ENCODE measurements around the gene TMEM44.

Gene TMEM44

DNA sequence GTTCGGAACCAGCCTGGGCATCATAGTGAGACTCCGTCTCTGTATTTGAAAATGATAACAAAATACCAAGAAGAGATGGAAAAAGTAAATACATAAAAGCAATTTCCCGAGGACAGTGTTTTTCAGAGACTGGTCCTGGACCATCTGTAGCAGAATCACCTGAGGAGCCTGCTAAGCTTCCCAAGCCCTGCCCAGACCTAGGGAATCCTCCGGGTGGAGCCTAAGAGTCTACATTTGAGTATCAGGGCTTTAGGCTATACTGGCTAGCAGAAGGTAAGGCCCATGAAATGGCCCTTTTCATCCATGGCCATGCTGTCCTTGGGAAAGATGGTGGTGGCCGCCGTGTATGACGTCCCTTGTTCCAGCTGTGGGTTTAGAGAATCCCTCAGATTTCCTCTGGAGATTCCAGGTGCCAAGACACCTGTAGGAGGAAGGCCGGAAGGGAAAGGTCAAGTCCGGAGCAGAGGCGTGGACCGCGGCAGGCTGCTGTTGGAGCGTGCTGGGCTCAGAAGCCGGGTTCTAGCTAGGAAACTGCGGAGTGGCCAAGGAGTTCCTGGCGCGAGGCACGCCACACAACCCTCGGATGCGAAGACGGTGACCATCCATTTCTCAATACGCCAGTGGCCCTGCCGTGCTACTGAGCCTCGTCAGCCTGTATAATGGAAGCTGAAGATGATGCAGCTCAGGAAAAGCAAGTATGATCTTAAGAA lies 50.9 kb downstream of the TMEM44 start:
- in situ Hi-C loops (cut with HindIII; ENCODE audit: low sequenced_read_pairs), result no loop called here
- no peak overlapping the region for H3K4me3 ChIP-seq (ENCODE audit: low read depth, low read length)
- TF ChIP-seq, protein P1, sequence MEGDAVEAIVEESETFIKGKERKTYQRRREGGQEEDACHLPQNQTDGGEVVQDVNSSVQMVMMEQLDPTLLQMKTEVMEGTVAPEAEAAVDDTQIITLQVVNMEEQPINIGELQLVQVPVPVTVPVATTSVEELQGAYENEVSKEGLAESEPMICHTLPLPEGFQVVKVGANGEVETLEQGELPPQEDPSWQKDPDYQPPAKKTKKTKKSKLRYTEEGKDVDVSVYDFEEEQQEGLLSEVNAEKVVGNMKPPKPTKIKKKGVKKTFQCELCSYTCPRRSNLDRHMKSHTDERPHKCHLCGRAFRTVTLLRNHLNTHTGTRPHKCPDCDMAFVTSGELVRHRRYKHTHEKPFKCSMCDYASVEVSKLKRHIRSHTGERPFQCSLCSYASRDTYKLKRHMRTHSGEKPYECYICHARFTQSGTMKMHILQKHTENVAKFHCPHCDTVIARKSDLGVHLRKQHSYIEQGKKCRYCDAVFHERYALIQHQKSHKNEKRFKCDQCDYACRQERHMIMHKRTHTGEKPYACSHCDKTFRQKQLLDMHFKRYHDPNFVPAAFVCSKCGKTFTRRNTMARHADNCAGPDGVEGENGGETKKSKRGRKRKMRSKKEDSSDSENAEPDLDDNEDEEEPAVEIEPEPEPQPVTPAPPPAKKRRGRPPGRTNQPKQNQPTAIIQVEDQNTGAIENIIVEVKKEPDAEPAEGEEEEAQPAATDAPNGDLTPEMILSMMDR (IDR thresholded peaks at IDR 0.05; ENCODE audit: low read depth, low read length, missing control alignments), result no peak
- no peak for DNase-seq (ENCODE audit: low read depth)

DNA sequence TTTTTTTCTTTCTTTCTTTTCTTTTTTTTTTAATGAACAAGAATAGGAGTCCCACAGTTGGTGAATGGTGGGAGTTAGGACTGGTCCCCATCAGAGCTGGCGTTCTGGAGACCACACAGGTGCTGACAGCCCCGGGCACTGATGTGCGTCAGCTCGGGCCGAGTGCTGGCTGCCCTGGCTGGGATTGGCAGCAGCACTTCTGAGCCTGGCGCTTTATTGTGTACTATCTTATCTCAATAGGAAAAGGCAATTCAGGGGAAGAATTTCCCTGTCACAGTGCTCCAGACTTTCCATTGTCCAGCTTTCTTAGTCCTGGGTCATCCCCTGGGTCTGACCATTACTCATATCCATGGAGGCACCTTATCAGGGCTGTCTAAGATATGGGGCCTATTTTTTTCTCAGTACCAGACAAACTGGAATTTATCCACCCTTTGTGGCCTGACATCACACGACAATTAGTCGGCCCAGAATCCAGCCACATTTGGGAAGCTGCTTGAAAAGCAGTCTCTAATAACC lies 54.1 kb downstream of the TMEM44 start:
- no peak for DNase-seq (ENCODE audit: low read depth)
- no peak overlapping the region for H3K4me3 ChIP-seq (ENCODE audit: low read depth, low read length)
- TF ChIP-seq, protein P1 (IDR thresholded peaks at IDR 0.05; ENCODE audit: low read depth, low read length, missing control alignments), result no peak
- in situ Hi-C loops (cut with HindIII; ENCODE audit: low sequenced_read_pairs), result no loop called here

DNA sequence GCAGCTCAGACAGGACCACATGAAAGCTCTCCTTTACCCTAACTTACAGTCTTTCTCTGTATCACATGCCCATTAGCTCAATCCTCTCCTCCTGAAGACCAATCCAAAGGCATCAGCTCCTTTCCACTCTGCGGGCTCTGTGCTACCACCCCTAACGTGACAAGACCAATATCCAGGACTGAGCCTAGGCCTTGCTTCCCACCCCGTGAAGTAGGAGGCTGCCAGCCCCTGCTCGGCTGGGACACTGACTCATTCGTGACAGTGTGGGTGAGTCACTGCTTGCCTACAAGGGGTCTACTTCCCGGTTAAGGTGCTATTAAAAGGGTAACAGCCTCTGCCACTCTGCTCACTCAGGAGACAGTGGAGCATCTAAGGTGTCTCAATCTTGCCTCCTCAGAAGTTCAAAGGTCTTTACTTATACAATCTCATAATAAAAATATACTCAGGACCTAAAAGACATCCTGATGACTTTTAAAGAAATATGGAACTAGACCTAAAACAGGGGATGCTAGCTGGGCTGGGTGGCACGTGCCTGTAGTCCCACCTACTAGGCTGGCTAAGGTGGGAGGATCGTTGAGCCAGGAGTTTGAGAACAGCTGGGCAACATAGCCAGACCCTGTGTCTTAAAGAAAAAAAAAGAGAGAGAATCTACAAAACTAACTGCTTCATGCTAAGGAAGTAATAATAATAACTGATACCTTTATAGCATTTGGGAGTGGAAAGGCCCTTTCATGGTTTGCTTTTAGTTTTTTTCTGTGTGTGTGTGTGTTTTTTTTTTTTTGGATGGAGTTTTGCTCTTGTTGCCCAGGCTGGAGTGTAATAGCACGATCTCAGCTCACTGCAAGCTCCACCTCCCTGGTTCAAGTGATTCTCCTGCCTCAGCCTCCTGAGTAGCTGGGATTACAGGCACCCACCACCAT lies 55.0 kb downstream of the TMEM44 start:
- H3K4me3 ChIP-seq (ENCODE audit: low read depth, low read length), result no peak overlapping the region
- in situ Hi-C loops (cut with HindIII; ENCODE audit: low sequenced_read_pairs), result no loop called here
- TF ChIP-seq, protein P1 (IDR thresholded peaks at IDR 0.05; ENCODE audit: low read depth, low read length, missing control alignments), result no peak
- DNase-seq (ENCODE audit: low read depth), result peak; percentile 68

DNA sequence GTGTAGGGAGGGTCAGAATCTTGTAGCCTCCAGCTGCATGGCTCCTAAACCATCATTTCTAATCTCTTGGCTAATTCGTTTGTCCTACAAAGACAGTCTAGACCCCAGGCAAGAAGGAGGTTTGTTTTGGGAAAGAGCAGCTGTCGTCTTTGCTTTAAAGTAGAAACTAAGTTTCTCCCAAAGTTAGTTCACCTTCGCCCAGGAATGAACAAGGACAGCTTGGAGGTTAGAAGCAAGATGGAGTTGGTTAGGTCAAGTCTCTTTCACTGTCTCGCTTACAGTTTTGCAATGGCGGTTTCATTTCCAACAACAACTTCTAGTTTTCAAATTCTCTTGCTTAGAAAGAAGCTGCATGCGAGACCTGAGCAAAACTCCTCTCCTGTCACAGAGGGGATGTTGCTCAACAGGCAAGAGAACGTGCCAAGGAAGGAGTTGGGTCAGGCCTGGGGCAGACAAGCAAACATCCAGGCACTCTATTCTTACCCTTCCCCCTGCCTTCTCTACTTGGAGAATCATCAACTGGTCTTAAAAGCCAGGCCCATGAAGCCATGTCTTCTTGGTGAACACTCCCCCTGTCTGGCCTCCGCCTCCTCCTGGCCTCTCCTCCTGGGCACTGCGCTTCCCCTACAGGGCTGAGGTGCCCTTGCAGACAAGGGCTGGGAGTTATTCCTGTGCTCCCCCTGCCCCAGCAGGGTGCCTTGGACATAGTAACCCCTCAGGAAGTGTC lies 57.6 kb downstream of the TMEM44 start:
- no peak for DNase-seq (ENCODE audit: low read depth)
- in situ Hi-C loops (cut with HindIII; ENCODE audit: low sequenced_read_pairs), result no loop called here
- H3K4me3 ChIP-seq (ENCODE audit: low read depth, low read length), result no peak overlapping the region
- TF ChIP-seq, protein P1 (IDR thresholded peaks at IDR 0.05; ENCODE audit: low read depth, low read length, missing control alignments), result no peak

DNA sequence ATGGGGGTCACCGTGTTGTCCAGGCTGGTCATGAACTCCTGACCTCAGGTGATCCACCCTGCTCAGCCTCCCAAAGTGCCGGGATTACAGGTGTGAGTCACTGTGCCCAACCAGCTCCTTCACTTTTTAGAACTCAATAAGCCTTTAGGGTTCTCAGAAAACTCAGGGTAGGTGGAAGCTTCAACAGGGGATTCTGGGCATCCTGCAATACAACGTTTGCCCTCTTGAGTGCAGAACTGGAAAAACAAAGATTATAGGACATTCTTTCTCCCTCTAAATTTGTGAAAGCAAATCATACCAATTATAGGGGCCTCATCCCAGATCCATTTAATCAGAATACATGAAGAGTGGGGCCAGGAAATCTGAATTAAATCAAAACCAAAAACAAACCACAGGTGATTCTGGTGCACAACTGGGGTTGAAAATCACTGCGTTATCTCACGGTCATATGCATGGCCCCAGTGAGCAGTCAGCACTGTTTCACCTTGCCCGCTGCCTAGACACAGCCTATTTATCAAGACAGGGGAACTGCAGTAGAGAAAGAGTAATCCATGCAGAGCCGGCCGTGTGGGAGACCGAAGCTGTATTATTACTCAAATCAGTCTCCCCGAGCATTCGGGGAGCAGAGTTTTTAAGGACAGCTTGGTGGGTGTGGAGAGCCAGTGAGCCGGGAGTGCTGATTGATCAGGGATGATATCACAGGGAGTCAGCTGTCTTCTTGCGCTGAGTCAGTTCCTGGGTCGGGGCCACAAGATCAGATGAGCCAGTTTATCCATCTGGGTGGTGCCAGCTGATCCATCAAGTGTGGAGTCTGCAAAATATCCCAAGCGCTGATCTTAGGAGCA lies 58.4 kb downstream of the TMEM44 start:
- DNase-seq (ENCODE audit: low read depth), result no peak
- TF ChIP-seq, protein P1 (IDR thresholded peaks at IDR 0.05; ENCODE audit: low read depth, low read length, missing control alignments), result peak; percentile 39

More for the DNA sequence above, 58.4 kb downstream of the TMEM44 start:
- no peak overlapping the region for H3K4me3 ChIP-seq (ENCODE audit: low read depth, low read length)
- in situ Hi-C loops (cut with HindIII; ENCODE audit: low sequenced_read_pairs), result no loop called here

Measured in astrocyte of the cerebellum (primary cell).